GM18907 (cell line): ENCODE results near the gene ARFIP1.
"Not testable (repeated sequence)": the region's sequence is repeated elsewhere in the genome, so short reads cannot be mapped to it uniquely, and the experiment has no call there.

ENCODE experiments used
- ATAC-seq: cut with Tn5 transposase; IDR thresholded peaks from one replicate; pipeline ENCODE4 v1.9.1; 2021; ENCODE audit warnings: mild to moderate bottlenecking, moderate library complexity; ENCODE audit not compliant: unreplicated experiment

Gene ARFIP1

GRCh38 chr4:152843481-152844090 lies 63.8 kb downstream of the ARFIP1 start:
- no peak for ATAC-seq

GRCh38 chr4:152847376-152847775 lies 67.6 kb downstream of the ARFIP1 start:
- ATAC-seq: no peak

GRCh38 chr4:152848508-152848907 lies 68.8 kb downstream of the ARFIP1 start:
- no peak for ATAC-seq

- ATAC-seq: no peak
These were observed 69.6 kb downstream of the ARFIP1 start for GRCh38 chr4:152849350-152849749.

GRCh38 chr4:152850377-152850776 lies 70.6 kb downstream of the ARFIP1 start:
- ATAC-seq: no peak

GRCh38 chr4:152851226-152851625 lies 71.5 kb downstream of the ARFIP1 start:
- no peak for ATAC-seq

- no peak for ATAC-seq
These were observed 73.5 kb downstream of the ARFIP1 start for GRCh38 chr4:152853293-152853692.

GRCh38 chr4:152854016-152854415 lies 74.3 kb downstream of the ARFIP1 start:
- not testable (repeated sequence) for ATAC-seq

GRCh38 chr4:152856960-152857359 lies 77.2 kb downstream of the ARFIP1 start:
- no peak for ATAC-seq

GRCh38 chr4:152858934-152859333 lies 79.2 kb downstream of the ARFIP1 start:
- no peak for ATAC-seq

- ATAC-seq: no peak
These were observed 80.3 kb downstream of the ARFIP1 start for GRCh38 chr4:152860046-152860445.

- ATAC-seq: no peak
These were observed 82.9 kb downstream of the ARFIP1 start for GRCh38 chr4:152862608-152863007.

- ATAC-seq: no peak
These were observed 84.6 kb downstream of the ARFIP1 start for GRCh38 chr4:152864361-152864760.

- ATAC-seq: not testable (repeated sequence)
These were observed 86.8 kb downstream of the ARFIP1 start for GRCh38 chr4:152866432-152866993.

GRCh38 chr4:152870606-152871005 lies 90.9 kb downstream of the ARFIP1 start:
- no peak for ATAC-seq

- ATAC-seq: no peak
These were observed 95.5 kb downstream of the ARFIP1 start for GRCh38 chr4:152875261-152875660.

GRCh38 chr4:152877868-152878267 lies 98.1 kb downstream of the ARFIP1 start:
- no peak for ATAC-seq

GRCh38 chr4:152880263-152880662 lies 100.5 kb downstream of the ARFIP1 start:
- no peak for ATAC-seq

GRCh38 chr4:152881974-152882373 lies 102.2 kb downstream of the ARFIP1 start:
- ATAC-seq: no peak

GRCh38 chr4:152885185-152885584 lies 105.4 kb downstream of the ARFIP1 start:
- no peak for ATAC-seq

- ATAC-seq: no peak
These were observed 106.4 kb downstream of the ARFIP1 start for GRCh38 chr4:152886201-152886600.

- ATAC-seq: no peak
These were observed 108.2 kb downstream of the ARFIP1 start for GRCh38 chr4:152887981-152888380.

GRCh38 chr4:152892974-152893373 lies 113.2 kb downstream of the ARFIP1 start:
- ATAC-seq: no peak
